Choroid plexus epithelial cell (primary cell): Measurements from ENCODE around the gene ARVCF.

Experiments used
- DNase-seq: peaks from one replicate; pipeline ENCODE4 v3.0.0-alpha.2; 2010; ENCODE audit warnings: low read depth
- H3K4me3 ChIP-seq: 2 replicates; pipeline ENCODE4 v1.5.1; 2011; ENCODE audit warnings: low read depth, mild to moderate bottlenecking, control low read depth, low read length, moderate library complexity
- TF ChIP-seq, protein P1 (sequence below): conservative IDR thresholded peaks from 2 replicates; pipeline ENCODE4 v1.5.1; 2011; ENCODE audit warnings: low read depth, mild to moderate bottlenecking, control low read depth, inconsistent platforms, low read length, moderate library complexity

ARVCF gene

DNA sequence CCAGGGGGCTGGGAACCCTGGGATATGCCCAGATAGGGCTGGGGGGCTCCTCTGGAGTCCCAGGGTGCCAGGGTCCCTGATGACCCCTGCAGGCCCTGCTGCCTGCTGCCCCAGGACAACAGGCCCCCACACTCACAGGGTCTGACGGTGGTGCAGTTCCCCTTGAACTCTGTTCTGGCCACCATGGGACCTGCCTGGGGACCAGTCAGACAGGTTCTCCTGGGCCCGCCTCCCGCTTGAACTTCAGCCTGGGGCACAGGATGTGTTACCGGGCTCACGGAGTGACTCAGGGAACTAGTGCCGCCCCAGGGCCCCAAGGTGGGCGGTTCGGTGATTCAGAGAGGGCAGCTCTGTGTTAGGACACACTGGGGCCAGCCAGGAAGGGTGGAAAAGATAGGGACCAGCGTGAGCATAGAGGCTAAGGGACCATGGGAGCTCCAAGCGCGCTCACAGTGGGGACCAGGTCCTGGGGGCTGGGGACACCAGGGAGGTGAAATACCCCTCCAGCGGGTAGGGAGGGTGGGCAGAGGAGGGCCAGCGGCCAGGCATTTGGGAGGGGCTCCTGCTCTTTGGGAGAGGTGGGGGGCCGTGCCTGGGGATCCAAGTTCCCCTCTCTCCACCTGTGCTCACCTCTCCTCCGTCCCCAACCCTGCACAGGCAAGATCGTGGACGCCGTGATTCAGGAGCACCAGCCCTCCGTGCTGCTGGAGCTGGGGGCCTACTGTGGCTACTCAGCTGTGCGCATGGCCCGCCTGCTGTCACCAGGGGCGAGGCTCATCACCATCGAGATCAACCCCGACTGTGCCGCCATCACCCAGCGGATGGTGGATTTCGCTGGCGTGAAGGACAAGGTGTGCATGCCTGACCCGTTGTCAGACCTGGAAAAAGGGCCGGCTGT lies 53.5 kb downstream of the ARVCF start:
- H3K4me3 ChIP-seq: no peak overlapping the region
- DNase-seq: no peak
- TF ChIP-seq, protein P1, sequence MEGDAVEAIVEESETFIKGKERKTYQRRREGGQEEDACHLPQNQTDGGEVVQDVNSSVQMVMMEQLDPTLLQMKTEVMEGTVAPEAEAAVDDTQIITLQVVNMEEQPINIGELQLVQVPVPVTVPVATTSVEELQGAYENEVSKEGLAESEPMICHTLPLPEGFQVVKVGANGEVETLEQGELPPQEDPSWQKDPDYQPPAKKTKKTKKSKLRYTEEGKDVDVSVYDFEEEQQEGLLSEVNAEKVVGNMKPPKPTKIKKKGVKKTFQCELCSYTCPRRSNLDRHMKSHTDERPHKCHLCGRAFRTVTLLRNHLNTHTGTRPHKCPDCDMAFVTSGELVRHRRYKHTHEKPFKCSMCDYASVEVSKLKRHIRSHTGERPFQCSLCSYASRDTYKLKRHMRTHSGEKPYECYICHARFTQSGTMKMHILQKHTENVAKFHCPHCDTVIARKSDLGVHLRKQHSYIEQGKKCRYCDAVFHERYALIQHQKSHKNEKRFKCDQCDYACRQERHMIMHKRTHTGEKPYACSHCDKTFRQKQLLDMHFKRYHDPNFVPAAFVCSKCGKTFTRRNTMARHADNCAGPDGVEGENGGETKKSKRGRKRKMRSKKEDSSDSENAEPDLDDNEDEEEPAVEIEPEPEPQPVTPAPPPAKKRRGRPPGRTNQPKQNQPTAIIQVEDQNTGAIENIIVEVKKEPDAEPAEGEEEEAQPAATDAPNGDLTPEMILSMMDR: no peak

DNA sequence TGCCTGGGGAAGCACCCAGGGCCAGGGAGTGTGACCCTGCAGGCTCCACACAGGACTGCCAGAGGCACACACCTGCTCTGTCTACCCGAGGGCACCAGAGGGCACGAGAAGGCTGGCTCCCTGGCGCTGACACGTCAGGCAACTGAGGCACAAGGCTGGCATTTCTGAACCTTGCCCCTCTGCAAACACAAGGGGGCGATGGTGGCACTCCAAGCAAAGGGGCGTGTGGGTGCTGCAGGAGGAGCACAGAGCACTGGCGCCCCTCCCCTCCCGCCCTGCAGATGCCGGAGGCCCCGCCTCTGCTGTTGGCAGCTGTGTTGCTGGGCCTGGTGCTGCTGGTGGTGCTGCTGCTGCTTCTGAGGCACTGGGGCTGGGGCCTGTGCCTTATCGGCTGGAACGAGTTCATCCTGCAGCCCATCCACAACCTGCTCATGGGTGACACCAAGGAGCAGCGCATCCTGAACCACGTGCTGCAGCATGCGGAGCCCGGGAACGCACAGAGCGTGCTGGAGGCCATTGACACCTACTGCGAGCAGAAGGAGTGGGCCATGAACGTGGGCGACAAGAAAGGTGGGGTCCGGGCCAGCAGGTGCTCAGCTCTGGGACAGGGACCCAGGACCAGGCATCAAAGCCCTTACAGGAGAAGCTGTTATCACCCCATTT lies 54.2 kb downstream of the ARVCF start:
- DNase-seq: peak; percentile 87
- H3K4me3 ChIP-seq: no peak overlapping the region
- TF ChIP-seq, protein P1: peak; percentile 80

GRCh38 chr22:19961868-19962245 lies 54.8 kb downstream of the ARVCF start:
- TF ChIP-seq, protein P1: no peak

DNA sequence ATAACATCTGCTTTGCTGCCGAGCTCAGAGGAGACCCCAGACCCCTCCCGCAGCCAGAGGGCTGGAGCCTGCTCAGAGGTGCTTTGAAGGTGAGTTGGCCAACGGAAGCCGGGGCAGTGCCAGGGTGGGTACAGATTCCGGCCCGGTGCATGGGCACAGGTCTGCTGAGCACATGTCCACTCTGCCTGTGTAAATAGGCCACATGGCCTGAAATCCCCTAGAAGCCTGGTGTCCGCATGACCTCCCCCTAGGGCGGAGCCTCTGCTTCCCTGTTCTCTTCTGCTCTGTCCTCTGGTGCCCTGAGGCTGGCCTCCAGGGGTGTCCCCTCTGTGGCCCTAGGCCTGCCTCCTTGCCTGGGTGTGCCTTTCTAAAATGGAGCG lies 55.4 kb downstream of the ARVCF start:
- TF ChIP-seq, protein P1: no peak
- no peak overlapping the region for H3K4me3 ChIP-seq
- no peak for DNase-seq

More at GRCh38 chr22:19961868-19962245, 54.8 kb downstream of the ARVCF start:
- no peak for DNase-seq
- H3K4me3 ChIP-seq: no peak overlapping the region

- TF ChIP-seq, protein P1: no peak
- no peak for DNase-seq
- H3K4me3 ChIP-seq: no peak overlapping the region
These were observed 56.0 kb downstream of the ARVCF start for GRCh38 chr22:19960491-19961200.

DNA sequence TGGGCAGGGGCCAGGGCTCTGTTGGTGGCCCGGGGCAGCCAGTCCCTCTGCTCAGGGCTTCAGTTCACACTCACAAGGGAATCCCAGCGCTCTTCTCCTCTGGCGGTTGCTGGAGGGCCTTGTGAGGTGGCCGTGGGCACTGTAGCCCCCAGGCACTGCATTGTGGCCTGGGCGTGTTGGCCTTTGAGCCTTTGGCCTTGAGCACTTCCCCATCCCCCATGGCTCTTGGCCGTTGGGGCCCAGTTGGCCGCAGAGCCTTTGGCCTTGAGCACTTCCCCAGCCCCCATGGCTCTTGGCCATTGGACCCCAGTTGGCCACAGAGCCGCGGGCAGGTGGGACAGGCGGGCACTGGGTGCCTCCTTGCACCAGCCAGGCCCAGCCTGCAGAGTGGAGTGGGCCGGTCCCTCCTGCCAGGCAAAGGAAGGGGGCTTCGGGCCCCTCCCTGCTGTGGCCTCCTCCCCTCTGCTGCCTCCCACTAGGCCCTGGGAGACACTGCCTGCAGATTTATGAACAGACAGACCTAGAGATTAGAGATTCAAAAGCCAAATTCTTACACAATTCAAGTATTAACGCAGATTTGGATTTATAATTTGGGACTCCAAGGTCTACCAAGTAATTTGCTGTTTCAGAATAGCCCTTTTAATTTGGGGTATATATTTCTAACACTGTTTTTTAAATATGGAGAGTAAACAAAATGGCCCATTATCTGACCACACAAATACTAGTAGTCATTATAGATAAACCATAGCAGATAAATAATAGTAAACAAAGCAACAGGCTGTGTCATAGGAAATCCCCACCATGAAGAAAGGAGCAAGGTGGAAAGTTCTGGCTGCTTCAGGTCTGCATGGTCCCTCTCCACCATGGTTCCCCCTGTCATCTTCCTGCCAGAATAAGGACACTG lies 56.8 kb downstream of the ARVCF start:
- TF ChIP-seq, protein P1: no peak
- DNase-seq: no peak
- peak overlapping the region; percentile 58 for H3K4me3 ChIP-seq
